Stimulated activated CD8-positive, alpha-beta memory T cell treated with anti-CD3 and anti-CD28 coated beads, Interleukin-4, amount 100 ng/mL, for 24 hours (primary cell): Measurements from ENCODE around the gene TACR1.
A peak's percentile ranks its signal among the peaks of the same experiment; 100 is the strongest.
"Not testable (repeated sequence)": the region's sequence is repeated elsewhere in the genome, so short reads cannot be mapped to it uniquely, and the experiment has no call there.

Experiments
- DNase-seq: peaks from one replicate; pipeline ENCODE4 v3.0.0-alpha.2; 2020; ENCODE audit warnings: low read depth

TACR1 gene, protein sequence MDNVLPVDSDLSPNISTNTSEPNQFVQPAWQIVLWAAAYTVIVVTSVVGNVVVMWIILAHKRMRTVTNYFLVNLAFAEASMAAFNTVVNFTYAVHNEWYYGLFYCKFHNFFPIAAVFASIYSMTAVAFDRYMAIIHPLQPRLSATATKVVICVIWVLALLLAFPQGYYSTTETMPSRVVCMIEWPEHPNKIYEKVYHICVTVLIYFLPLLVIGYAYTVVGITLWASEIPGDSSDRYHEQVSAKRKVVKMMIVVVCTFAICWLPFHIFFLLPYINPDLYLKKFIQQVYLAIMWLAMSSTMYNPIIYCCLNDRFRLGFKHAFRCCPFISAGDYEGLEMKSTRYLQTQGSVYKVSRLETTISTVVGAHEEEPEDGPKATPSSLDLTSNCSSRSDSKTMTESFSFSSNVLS

DNA sequence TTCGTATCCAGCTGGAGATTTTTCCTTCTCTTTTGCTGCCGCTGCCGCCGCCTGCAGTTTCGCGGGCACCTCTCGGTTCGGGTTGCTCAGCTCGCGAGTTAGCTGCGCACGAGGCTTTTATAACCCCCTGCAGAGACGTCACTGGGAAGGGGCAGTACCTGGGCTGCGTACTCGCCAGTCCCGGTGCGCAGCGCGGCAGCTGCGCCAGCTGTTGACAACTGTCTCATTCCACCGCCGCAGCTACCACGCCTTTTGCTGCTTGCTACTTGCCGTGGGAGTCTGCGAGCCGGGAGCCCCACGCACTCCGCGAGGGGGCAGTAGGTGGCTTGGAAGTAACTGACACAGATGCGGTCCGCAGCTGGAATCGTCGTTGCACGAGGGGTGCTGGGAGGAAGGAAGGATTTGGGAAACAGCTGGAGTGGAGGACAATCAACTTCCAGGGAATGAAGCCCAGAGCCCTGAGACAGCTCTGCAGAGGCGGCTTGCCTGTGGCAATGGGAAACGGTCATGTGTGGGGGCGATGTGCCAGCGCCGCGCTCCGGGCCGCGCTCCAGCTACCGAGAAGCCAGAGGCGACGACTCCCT, at the start of gene TACR1:
Gene TACR1, minus strand, starts transcription at position 93 of the 584 bp plus-strand sequence. CDS start 586 bp downstream, outside the sequence.
- DNase-seq = peak; percentile 26

DNA sequence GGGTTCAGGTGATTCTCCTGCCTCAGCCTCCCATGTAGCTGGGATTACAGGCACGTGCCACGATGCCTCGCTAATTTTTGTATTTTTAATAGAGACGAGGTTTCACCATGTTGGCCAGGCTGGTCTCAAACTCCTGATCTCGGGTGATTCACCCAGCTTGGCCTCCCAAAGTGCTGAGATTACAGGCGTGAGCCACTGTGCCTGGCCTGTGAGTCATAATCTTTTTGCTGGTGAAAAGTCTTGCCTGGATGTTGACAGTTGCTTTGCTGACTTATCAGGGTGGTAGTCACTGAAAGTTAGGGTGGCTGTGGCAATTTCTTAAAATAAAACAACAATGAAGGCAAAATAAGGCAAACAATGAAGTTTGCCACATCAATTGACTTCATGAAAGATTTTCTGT, 49.3 kb upstream of the TACR1 start:
- DNase-seq = not testable (repeated sequence)

DNA sequence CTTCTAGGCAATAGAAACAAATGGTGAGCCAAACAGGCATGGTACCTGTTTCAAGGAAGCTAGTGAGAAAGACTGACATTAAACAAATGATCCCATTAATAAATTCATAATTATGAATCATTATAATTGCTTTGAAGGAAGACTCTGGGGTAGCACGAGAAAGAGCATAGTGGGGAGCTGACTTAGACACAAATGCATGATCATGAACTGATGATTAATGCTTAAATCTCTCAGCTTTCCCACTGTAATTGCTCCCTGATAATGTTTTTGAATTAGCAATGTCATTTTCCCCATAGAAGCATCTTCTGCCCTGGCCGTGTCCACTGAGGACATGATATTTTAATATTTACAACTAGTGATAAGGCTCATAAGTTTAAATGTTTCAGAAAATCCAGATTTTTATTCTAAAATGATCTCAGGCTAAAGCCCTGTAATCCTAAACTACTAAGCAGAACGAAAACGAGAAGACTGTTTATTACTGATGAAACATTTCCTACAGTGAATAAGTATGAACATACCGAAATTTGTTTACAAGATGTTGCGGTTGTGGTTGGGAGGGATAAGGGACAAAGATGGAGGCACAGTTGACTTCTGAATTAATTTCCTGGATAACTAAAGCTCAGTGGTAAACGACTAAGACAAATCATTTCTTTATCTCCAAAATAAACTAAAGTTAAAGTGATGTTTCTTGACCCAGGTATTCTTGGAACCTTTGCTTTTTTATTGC, 47.3 kb upstream of the TACR1 start:
- DNase-seq = no peak

DNA sequence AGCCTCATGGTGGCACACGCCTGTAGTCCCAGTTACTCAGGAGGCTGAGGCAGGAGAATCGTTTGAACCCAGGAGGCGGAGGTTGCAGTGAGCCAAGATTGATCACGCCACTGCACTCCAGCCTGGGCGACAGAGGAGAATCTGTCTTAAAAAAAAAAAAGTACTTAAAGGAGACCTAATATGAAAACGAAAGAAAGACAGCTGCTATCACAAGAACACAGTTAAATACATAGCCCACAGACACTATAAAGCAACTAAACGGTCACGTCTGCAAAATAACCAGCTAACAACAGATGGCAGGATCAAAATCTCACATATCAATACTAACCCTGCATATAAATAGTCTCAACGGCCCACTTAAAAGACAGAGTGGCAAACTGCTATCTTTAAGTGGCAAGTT, 43.9 kb upstream of the TACR1 start:
- DNase-seq = no peak

DNA sequence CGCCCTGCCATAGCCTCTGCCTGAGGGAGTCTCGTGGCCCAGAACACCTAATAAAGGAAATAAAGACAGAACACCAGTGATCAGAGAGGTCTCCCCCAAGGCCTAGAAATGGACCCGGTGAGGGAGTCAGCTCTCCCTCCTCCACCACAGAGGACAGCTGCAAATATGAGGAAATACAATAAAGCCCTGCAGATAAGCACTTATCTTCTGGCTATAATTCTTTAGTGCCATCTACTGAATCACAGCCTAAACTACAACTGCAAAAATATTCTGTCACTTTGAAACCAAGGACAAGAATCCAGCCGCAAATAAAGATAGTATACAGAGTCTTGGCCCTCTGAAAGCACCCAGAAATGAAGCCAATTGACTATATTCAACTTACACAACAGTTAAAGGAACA, 42.4 kb upstream of the TACR1 start:
- no peak for DNase-seq

DNA sequence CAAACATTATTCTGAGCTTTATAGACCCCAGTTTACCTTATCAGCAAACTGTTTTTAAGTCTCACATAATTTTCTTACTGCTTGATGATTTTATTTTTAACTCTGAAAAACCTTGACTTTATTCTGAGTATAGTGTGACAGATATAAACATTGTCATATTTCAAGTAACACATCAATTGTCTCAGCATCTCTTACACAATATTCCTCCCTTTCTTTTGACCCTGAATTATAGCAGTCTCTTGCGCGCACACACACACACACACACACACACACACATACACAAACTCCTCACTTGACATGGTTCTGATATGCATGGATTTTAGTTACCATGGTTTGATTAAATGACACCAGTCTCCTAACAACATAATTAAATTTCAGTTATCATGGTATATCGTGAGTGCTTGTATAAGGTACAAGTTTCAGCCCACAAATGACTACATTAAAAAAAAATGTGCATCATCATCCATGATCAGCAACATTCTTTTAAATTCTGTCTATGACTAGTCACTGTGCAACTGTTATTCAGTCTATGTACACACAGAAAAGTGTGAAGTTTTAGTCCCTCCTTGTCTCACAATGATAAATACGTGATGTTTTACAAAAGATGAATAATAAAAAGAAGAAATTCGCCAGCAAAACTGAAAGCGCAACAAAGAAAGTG, 39.5 kb upstream of the TACR1 start:
- no peak for DNase-seq

DNA sequence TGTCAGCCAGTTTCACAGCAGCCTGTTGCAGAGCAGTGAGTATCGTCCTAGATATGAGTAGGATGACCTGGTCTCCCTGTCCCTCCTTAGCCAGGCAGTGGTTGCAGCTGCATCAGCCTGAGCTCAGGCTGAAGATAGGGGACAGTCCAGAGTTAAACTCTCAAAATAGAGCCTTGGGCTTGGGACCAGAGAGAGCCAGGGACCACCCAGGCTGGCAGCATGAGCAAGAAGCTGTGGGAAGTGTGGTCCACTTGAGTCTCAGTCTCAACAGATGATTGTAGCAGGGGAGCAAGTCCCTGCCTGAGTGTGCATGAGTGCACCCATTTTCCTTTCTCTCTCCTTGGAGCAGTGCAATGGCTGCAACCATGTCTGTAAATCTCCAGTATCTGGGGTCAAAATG, 38.0 kb upstream of the TACR1 start:
- no peak for DNase-seq

DNA sequence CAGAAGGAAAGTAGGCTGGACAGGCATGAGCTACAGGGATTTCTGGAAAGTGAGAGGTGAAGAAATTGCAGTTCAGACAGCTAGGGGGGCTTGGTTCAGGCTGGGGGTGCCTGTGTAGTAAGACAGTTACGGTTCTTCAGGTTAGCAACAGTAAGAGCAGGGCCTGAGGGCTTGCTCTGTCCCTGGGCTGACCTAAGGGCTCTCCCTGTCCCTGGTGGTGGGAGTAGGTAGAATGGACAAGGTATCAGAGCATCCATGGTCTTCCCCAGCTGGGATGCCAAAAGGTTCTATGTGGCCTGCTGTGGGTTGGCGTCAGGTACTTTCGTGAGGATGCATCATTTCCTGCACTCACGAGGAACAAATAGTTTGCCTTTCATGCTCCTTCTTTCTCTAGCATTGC, 34.6 kb upstream of the TACR1 start:
- no peak for DNase-seq

DNA sequence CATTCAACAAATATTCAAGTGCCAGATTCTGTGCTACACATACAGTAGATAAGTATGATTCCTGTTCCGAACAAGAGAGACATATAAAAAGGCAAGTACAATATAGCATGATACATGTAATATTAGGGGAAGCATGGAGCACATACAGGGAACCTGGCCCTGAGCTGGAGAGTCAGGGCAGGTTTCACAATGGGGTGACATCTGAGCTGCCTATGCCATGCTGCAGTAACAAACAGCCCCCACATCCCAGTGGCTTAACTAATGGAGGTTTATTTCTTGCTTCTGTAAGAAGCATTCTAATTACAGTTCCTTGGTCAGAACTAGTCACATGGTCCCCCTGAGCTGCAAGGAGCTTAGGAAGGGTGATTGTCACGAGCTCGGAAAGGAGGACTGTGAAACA, 27.3 kb upstream of the TACR1 start:
- no peak for DNase-seq

DNA sequence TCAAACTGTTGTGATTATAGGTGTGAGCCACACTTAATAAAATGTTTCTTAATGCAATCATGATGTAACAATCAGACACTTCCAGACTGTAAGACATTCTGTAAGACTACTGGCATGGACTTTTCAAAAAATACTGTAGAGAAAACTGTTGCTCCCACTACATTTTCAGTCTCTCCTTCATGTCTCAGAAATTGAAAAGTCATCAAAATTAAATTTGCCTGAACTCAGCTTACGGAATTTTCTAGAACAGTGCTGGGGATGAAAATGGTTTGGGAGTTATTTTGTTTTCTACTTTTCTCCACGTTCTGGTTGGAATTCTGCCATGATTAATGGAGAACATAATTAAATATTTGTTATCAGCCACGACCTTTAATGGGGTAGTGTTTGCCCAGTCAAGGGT, 26.8 kb upstream of the TACR1 start:
- DNase-seq = no peak

DNA sequence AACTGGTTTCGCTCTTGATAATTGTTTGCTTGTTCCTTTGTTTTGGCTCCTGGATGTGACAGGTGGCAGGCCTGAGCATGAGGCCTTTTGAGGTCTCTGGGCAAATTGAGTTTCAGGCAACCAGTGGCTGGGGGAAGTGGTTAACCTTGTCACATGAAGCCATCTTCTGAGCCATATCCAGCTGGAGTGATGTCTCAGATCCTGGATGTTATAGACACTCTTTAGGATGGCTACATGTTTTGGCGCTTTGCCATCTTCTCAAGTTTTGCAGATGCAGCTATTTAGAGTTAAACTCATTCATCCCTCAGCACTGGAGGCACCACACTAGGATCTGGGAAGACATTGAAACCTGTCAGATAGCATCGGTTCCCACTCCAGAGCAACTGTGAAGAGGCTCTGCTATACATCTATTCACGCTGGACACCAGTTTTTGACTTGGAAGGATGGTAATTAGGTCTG, 25.3 kb upstream of the TACR1 start:
- DNase-seq = no peak

DNA sequence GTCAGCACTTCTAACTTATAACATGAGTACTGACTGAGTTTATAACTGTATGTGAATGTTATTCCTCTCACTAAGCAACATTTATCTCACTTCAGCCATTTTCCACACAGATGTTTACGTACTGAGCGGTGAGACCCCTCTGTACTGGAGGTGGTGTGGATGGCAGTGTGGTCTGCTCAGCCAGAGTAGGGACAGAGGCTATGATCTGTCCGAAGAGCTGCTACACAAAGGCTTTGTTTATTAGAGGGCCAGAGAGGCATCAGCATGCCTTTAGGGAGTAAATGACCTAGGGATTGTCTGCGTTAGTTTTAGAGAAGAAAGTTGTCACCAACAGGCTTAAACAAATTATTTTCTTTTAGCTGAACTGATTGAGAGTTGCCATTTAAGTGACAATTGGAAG, 23.2 kb upstream of the TACR1 start:
- DNase-seq = no peak

DNA sequence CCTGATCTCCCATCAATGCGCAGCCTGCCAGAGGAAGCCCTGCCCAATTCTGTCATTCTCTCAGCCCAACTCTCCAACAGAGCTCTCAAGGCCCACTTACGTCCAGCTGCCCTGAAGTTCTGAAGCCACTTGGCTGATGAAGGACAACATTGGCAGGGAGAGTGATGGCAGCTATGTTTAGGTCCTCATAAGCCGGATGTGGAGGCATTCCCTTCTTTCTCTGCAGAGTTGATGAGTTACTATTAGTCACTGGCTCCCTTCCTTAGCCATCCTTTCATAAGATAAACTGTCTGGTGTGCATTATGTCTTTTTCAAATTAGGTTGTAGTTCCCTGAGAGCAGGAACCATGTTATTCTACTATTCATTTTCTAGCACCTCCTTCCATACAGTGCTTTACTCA, 22.5 kb upstream of the TACR1 start:
- no peak for DNase-seq

DNA sequence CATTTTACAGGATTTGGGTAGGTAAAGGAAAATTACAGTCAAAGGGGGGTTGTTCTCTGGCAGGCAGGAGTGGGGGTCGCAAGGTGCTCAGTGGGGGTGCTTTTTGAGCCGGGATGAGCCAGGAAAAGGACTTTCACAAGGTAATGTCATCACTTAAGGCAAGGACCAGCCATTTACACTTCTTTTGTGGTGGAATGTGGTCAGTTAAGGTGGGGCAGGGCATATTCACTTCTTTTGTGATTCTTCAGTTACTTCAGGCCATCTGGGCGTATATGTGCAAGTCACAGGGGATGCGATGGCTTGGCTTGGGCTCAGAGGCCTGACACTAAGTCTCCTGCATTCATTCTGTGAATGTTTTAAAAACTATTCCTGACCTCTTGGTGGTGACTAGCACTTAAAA, 19.9 kb upstream of the TACR1 start:
- not testable (repeated sequence) for DNase-seq

DNA sequence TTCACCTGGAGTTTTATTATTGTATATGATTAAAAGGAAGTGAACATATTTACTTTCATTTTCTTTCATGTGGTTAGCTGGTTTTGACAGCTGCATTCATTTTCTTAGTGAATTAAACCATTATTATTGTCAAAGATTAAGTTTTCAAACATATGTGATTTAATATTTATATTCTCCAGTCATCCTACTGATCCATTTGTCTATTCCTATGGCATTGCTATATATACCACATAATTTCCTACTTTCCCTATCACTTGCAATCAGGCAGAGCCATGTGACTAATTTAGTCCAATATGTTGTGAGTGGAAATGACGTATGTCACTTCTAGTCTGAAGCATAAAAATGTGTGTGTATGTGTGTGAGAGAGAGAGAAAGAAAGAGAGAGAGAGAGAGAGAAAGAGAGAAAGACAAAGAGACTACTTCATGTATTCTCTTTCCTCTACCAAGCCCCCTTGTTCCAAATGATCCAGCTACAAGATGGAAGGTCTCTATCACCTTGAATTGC, 12.0 kb upstream of the TACR1 start:
- DNase-seq = no peak

DNA sequence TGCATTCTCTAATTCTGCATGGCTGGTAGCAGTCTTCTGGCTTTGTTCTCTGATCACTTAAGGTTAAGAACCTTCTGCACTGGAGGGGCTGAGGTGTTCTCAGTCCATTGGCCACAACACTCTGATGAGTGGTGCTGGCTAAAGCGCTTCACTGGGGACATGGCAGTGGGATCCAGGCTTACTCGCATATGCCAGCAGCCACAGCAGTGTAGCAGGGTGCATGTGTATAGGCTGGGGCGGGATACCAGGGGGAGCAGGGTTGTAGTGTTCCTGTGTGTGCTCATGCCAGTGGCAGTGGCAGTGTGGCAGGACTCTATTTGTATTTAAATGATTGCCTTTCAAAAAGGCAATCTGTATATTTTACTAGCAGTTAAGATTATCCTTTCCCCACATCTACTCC, 11.1 kb upstream of the TACR1 start:
- no peak for DNase-seq

DNA sequence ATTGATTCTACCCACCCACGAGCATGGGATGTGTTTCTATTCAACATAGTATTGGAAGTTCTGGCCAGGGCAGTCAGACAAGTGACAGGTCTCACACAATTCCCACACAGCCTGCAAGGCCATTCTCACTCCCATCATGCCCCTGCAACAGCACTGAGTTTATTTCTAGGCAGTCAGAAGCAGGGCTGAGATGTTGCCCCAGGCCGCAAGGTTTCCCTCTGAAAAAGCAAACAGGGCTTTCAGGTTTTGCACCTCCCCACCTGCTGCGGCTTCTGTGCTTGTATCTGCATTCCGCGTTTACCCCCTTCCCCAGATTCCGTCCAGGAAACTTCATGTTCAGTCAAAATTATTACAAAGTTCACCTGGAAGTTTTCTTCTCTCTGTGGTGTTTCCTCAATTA, 9.4 kb upstream of the TACR1 start:
- DNase-seq = no peak

DNA sequence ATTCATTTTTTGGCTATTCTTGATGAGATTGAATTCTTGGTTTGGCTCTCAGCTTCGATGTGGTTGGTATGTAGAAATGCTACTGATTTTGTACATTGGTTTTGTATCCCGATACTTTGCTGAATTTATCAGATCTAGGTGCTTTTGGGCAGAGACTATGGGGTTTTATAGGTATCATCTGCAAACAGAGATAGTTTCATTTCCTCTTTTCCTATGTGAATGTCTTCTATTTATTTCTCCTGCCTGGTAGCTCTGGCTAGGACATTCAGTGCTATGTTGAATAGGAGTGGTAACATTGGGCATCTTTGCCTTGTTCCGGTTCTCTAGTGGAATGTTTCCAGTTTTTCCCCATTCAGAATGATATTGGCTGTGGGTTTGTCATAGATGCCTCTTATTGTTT, 5.5 kb upstream of the TACR1 start:
- no peak for DNase-seq

DNA sequence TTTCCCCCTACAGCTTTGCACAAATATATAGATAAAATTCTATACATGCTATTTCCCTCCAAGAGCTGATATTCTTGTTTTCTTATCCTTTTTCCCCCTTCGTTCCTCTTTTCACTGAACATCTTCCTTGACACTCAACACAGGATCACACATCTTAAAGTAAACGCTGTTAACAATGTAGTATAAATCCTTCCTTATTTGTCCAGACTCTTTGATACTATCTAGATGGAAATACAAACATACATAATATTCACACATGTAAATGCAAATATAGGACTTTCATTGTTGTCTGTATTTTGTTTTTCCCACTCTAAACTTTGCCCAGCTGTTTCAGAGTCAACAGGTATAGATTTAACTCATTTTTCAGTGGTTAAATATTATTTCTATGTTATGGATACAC, 3.0 kb upstream of the TACR1 start:
- no peak for DNase-seq

DNA sequence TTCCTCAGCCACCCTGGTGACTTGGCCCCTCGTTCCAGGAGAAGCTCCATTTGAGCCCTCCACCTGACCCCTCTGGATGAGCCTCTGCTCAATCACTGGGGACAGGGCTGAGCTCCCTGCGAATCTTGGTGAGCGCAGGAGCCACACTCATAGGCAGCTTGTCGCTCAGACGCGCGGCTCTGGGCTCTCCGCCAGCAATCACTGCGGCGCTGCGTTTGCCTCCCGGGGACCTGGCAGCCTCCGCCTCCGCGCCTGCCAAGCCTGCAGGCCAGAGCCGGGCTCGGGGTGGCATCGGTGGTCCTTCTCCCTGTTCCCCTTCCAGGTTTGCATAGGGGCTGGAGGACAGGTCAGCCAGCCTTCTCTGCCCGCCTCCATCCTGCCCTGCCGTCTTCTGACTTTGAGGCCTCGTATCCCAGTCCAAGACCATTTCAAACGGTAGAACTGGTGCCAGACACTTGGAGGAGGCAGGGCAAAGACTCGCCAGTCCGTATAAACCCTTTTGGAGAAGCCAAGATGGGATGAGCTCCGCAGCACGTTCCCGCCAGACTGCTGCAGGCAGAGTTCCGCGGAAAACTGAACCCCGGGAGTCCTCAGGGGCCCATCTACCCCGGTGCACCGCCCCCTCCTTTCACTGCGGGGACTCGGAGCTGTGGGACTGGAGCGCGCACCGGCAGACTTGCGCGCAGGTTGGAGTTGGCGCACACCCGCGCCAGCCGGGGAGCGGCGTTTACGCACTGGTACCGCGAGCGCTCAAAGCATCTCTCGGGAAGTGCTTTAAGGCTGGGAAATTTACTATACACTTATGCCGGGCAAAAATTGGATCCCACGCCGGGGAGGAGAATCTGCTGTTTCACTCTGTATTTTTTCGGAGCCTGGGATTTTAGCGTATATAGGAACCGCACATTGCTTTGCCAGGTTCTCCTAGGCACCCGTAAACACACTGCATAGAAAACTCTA, 1.1 kb upstream of the TACR1 start:
- DNase-seq = no peak

DNA sequence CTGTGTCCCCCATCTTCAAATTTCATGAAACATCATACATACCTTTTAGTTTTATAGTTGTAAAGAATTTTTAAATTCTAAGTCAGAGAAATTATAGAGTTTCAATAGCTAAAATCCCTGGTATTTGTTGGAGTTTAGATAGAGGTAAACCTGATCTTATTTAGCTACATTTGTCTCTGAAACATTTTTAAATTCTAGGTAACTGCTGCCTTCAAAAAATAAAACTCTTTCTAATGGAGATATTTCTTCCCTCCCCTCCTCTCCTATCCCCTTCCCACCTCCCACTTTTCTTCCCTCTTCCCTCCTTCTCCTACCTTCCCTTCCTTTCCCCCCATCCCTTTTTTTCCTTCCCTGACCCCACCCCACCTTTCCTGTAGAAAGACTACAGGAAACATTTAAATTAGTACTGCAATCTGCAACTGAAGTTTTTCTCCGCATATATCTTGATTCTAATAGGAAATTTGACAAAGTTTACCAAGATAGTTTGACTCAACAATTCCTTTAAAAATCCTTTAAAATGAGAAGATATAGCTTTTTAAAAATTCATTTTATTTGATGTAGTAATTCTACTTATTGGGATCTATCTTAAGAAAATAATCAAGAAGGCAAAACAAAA, 4.1 kb downstream of the TACR1 start:
- DNase-seq = no peak
